ENCODE results near the gene AUTS2. TPM values are rescaled to one million over a fixed set of nuclear protein-coding genes. Genes with fewer than 3 reads are reported as not detected.

AUTS2 gene
- polyA plus RNA-seq, 1 experiment = 0.54 TPM

DNA sequence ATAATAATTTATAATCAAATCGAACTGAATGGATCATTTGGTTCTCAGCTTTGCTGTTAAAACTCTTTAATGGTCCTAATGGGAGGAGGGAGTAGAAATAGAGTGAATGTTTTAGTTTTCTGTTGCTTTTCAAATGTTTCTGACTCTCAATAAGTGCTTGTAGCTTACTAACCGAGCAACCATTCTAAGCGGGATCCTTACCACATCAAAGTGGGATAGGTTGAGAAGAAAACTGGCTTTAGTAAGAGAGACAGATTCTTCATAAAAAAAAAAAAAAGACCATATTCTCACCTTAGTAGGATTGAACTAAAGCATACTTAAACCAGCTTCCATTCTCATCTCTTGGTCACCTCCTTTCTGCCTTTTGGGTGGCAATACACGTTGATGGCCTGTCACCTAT, 584.2 kb downstream of the AUTS2 start:
- no peak for DNase-seq (ENCODE audit: low read depth)
- TF ChIP-seq, protein P1, sequence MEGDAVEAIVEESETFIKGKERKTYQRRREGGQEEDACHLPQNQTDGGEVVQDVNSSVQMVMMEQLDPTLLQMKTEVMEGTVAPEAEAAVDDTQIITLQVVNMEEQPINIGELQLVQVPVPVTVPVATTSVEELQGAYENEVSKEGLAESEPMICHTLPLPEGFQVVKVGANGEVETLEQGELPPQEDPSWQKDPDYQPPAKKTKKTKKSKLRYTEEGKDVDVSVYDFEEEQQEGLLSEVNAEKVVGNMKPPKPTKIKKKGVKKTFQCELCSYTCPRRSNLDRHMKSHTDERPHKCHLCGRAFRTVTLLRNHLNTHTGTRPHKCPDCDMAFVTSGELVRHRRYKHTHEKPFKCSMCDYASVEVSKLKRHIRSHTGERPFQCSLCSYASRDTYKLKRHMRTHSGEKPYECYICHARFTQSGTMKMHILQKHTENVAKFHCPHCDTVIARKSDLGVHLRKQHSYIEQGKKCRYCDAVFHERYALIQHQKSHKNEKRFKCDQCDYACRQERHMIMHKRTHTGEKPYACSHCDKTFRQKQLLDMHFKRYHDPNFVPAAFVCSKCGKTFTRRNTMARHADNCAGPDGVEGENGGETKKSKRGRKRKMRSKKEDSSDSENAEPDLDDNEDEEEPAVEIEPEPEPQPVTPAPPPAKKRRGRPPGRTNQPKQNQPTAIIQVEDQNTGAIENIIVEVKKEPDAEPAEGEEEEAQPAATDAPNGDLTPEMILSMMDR (IDR thresholded peaks at IDR 0.05; ENCODE audit: insufficient read depth, low read depth, low read length) = no peak
- Histone ChIP-seq H3K36me3 (ENCODE audit: control insufficient read depth, insufficient read depth, low read length) (no peaks in the 10 kb centered on the region), H3K4me3 (ENCODE audit: low read depth, low read length) (no peak overlapping the region), H3K27me3 (ENCODE audit: control insufficient read depth, insufficient read depth, low read length) (no peaks in the 10 kb centered on the region)
- POLR2A ChIA-PET = no interaction called here
- CTCF ChIA-PET = interaction anchor here (0.6 kb wide), 1 partner anchor 1778 kb away, joined by 3 read pairs; no protein-coding TSS in a partner anchor

DNA sequence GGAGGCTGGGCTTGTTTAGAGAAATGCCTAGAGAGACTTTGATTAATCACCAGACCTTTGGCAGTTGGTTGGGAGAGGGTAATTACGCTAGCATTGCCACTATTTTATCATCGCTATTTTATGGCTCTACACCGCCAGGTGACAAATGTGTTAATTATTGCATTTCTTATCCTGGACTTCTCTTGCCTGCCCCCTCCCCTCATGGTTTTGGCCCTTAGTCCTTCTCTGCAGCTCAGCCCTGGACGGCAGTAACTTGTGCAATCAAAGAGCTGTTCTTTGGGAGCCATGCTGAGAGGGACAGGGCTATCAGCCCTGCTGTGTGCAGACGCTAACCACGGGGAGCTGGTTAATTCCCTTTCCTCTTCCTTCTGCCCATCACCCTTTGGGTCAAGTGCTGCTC, 585.0 kb downstream of the AUTS2 start:
- no peak overlapping the region for H3K4me3 ChIP-seq (ENCODE audit: low read depth, low read length)
- H3K27me3 ChIP-seq (ENCODE audit: control insufficient read depth, insufficient read depth, low read length) = no peaks in the 10 kb centered on the region
- POLR2A ChIA-PET = no interaction called here
- no peak for DNase-seq (ENCODE audit: low read depth)
- H3K36me3 ChIP-seq (ENCODE audit: control insufficient read depth, insufficient read depth, low read length) = no peaks in the 10 kb centered on the region
- TF ChIP-seq, protein P1 (IDR thresholded peaks at IDR 0.05; ENCODE audit: insufficient read depth, low read depth, low read length) = no peak
- CTCF ChIA-PET = interaction anchor here (0.6 kb wide), 2 partner anchors 43 to 588 kb away, joined by 3 to 5 read pairs; no protein-coding TSS in a partner anchor

DNA sequence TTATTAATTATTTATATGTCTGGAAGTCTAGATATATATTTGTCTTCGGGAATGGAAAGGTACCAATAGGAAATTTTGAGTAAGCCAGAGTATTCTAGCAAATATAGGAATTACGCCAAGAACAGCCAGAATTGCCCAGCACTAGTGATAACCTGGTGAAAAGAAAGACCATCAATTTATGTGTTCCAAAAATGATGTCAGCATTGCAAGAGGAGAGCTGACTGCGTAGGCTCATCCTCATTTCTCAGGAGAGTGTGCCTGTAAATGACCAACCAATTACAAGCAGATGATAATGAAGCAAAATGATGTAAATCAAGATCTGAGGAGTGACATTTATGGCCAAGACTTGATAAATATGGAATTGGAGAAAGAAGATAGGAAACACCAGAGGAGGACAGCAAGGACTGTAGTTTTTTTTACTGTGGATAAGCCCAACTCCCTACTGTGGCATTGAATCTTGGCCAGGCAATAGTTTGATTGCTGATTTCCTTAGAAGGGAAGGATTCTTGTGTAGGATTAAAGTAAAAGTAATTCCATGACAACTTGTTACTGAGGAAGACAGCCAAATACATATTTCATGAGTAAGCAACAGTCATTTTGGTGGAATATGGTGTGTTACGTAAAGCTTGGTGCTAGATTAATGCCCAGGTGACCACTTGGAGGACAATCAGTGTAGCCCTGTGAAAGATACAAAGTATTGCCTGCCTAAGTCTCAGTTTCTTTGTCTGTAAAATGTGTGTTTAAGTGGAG, 590.8 kb downstream of the AUTS2 start:
- TF ChIP-seq, protein P1 (IDR thresholded peaks at IDR 0.05; ENCODE audit: insufficient read depth, low read depth, low read length) = no peak
- H3K27me3 ChIP-seq (ENCODE audit: control insufficient read depth, insufficient read depth, low read length) = no peaks in the 10 kb centered on the region
- no peak for DNase-seq (ENCODE audit: low read depth)
- no peaks in the 10 kb centered on the region for H3K36me3 ChIP-seq (ENCODE audit: control insufficient read depth, insufficient read depth, low read length)
- H3K4me3 ChIP-seq (ENCODE audit: low read depth, low read length) = no peak overlapping the region
- ChIA-PET CTCF (interaction anchor here (0.6 kb wide), 1 partner anchor 288 kb away, joined by 3 read pairs; no protein-coding TSS in a partner anchor), POLR2A (no interaction called here)

DNA sequence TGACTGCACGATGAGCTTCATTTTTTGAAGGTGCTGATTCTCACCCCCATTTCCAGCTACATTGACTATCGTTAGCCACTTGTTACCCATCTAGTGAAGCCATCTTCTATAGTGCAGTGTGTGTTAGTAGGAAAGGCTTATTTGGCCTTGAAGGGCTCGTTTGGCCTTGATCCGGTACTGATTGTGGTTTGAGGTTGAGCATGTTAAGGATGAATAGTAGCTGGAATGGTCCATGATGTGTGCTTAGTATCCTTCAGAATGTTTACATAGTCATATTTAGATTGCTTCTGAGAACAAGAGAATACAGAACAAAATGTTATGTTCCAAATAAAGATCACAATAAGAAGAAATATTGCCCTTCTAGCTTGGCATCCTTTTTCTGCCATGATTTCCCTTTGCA, 591.5 kb downstream of the AUTS2 start:
- Histone ChIP-seq H3K36me3 (ENCODE audit: control insufficient read depth, insufficient read depth, low read length) (no peaks in the 10 kb centered on the region), H3K27me3 (ENCODE audit: control insufficient read depth, insufficient read depth, low read length) (no peaks in the 10 kb centered on the region), H3K4me3 (ENCODE audit: low read depth, low read length) (no peak overlapping the region)
- POLR2A ChIA-PET = no interaction called here
- DNase-seq (ENCODE audit: low read depth) = no peak
- CTCF ChIA-PET = interaction anchor here (0.6 kb wide), 1 partner anchor 287 kb away, joined by 3 read pairs; no protein-coding TSS in a partner anchor
- TF ChIP-seq, protein P1 (IDR thresholded peaks at IDR 0.05; ENCODE audit: insufficient read depth, low read depth, low read length) = no peak

DNA sequence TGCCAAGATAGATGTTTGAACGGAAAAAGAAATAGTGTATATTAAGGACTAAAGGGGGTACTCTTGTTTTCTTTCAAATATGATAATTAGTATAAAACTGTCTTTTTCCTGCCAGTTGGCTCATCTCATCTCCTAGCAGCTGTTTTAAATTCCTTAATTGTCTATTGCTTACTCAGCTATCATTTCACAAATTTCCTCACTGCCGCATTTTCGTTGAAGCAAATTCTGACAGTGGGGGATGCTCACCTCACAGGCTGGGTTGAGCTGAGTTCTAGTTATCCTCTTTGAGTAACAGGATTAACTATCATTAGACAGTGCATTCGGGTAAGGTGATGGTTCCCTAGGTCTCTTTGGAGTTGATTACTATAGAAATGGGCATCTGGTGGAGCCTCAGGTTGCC, 592.0 kb downstream of the AUTS2 start:
- Histone ChIP-seq H3K27me3 (ENCODE audit: control insufficient read depth, insufficient read depth, low read length) (no peaks in the 10 kb centered on the region), H3K4me3 (ENCODE audit: low read depth, low read length) (no peak overlapping the region), H3K36me3 (ENCODE audit: control insufficient read depth, insufficient read depth, low read length) (no peaks in the 10 kb centered on the region)
- ChIA-PET POLR2A (no interaction called here), CTCF (no interaction called here)
- no peak for DNase-seq (ENCODE audit: low read depth)
- TF ChIP-seq, protein P1 (IDR thresholded peaks at IDR 0.05; ENCODE audit: insufficient read depth, low read depth, low read length) = no peak

Data from BJ (cell line).